ENCODE data around the gene GXYLT1. TPM values are rescaled to one million over a fixed set of nuclear protein-coding genes. Genes with fewer than 3 reads are reported as not detected.

GXYLT1 gene
- total and polyA plus RNA-seq, 2 of the 13 experiments (the other 11 are each of a cell fraction or from before 2014, with no cell fraction given) = 7.8 to 17.0 TPM

DNA sequence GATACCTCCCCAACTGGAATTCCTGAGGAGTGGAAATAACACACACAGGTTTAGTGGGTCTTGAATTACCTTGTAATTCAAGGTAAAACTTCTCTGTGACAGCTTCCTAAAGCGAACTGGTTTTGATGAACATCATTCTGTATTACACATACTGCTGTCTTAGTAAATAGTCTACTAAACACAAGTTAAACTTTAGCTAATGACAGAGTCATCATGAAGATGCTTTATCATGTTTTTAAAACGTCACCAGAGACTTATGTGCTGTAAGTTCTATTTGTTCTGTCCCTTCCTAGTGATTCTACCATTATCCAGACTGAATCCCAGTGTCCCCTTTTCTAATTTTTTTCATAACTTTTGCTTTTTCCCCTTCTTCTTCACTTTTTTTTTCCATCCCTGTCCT lies 11.6 kb upstream of the GXYLT1 start:
- no peak for ATAC-seq
- intact Hi-C loops (cut with micrococcal nuclease; ENCODE audit: unreplicated experiment) = no loop called here
- DNase-seq (ENCODE audit: low spot score) = no peak
- WGBS (ENCODE audit: low lambda C conversion rate) = 78% methylated on average over 2 of the region's 2 CpGs
- no peaks in the 10 kb centered on the region for H4K20me1 ChIP-seq (ENCODE audit: insufficient read depth, low read length)
- no peaks in the 10 kb centered on the region for H3K79me2 ChIP-seq (ENCODE audit: insufficient read depth, low read length)
- no TSS peak for BruUV-seq (replicated peaks)
- H3K4me3 ChIP-seq (replicated peaks in 1 of 3; ENCODE audit: insufficient read depth in 1 of 3, low read depth in 2 of 3, low read length in 3 of 3) = no peak overlapping the region
- no peak overlapping the region for H3K4me2 ChIP-seq (ENCODE audit: low read depth, low read length)
- in situ Hi-C loops (cut with HindIII; ENCODE audit: extremely low pct_ligation_motif_present, low pct_unique_long_range_greater_than_20kb) = no loop called here
- H3K27me3 ChIP-seq (ENCODE audit: control insufficient read depth in 1 of 2, insufficient read depth in 2 of 2, low read length in 2 of 2) = no peaks in the 10 kb centered on the region
- FAIRE-seq = no peak
- no peak overlapping the region for H3K27ac ChIP-seq (ENCODE audit: extremely low read length, insufficient read depth, low read length)
- H3K9me3 ChIP-seq (ENCODE audit: low read length) = no peaks in the 10 kb centered on the region
- no peaks in the 10 kb centered on the region for H3K4me1 ChIP-seq (ENCODE audit: insufficient read depth, low read length)
- H3K36me3 ChIP-seq (replicated peaks in 1 of 2; ENCODE audit: control insufficient read depth in 1 of 2, insufficient read depth in 2 of 2, low read length in 2 of 2) = peaks cover 0 to 10% of the 10 kb centered on the region in 2 experiments; a peak in 4 of 5 replicates
- no peak for TF ChIP-seq HOXD1 (CRISPR knock-in tag; IDR thresholded peaks at IDR 0.05)
- no peak for TF ChIP-seq ZNF234 (CRISPR knock-in tag; conservative IDR thresholded peaks at IDR 0.05)
- TF ChIP-seq, protein P1, sequence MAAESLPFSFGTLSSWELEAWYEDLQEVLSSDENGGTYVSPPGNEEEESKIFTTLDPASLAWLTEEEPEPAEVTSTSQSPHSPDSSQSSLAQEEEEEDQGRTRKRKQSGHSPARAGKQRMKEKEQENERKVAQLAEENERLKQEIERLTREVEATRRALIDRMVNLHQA (CRISPR knock-in tag; IDR thresholded peaks at IDR 0.05) = no peak
- TF ChIP-seq, protein P2, sequence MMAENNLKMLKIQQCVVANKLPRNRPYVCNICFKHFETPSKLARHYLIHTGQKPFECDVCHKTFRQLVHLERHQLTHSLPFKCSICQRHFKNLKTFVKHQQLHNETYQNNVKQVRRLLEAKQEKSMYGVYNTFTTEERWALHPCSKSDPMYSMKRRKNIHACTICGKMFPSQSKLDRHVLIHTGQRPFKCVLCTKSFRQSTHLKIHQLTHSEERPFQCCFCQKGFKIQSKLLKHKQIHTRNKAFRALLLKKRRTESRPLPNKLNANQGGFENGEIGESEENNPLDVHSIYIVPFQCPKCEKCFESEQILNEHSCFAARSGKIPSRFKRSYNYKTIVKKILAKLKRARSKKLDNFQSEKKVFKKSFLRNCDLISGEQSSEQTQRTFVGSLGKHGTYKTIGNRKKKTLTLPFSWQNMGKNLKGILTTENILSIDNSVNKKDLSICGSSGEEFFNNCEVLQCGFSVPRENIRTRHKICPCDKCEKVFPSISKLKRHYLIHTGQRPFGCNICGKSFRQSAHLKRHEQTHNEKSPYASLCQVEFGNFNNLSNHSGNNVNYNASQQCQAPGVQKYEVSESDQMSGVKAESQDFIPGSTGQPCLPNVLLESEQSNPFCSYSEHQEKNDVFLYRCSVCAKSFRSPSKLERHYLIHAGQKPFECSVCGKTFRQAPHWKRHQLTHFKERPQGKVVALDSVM (CRISPR knock-in tag; IDR thresholded peaks at IDR 0.05) = no peak
- TF ChIP-seq ZBTB8A (CRISPR knock-in tag; IDR thresholded peaks at IDR 0.05; ENCODE audit: borderline replicate concordance, low read depth) = no peak
- TF ChIP-seq TBX2 (CRISPR knock-in tag; IDR thresholded peaks at IDR 0.05; ENCODE audit: borderline replicate concordance) = no peak
- TF ChIP-seq, protein P3, sequence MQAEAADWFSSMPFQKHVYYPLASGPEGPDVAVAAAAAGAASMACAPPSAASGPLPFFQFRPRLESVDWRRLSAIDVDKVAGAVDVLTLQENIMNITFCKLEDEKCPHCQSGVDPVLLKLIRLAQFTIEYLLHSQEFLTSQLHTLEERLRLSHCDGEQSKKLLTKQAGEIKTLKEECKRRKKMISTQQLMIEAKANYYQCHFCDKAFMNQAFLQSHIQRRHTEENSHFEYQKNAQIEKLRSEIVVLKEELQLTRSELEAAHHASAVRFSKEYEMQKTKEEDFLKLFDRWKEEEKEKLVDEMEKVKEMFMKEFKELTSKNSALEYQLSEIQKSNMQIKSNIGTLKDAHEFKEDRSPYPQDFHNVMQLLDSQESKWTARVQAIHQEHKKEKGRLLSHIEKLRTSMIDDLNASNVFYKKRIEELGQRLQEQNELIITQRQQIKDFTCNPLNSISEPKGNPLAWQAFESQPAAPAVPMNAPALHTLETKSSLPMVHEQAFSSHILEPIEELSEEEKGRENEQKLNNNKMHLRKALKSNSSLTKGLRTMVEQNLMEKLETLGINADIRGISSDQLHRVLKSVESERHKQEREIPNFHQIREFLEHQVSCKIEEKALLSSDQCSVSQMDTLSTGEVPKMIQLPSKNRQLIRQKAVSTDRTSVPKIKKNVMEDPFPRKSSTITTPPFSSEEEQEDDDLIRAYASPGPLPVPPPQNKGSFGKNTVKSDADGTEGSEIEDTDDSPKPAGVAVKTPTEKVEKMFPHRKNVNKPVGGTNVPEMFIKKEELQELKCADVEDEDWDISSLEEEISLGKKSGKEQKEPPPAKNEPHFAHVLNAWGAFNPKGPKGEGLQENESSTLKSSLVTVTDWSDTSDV (CRISPR knock-in tag; IDR thresholded peaks at IDR 0.05) = no peak
- TF ChIP-seq ZNF3 (CRISPR knock-in tag; IDR thresholded peaks at IDR 0.05) = no peak
- TF ChIP-seq ISX (CRISPR knock-in tag; conservative IDR thresholded peaks at IDR 0.05) = no peak
- TF ChIP-seq ZNF432 (CRISPR knock-in tag; IDR thresholded peaks at IDR 0.05; ENCODE audit: borderline replicate concordance) = no peak
- TF ChIP-seq SETDB1 (CRISPR knock-in tag; IDR thresholded peaks at IDR 0.05; ENCODE audit: borderline replicate concordance) = no peak
- no peak for TF ChIP-seq TEAD2 (CRISPR knock-in tag; IDR thresholded peaks at IDR 0.05)
- TF ChIP-seq ELF3 (CRISPR knock-in tag; IDR thresholded peaks at IDR 0.05) = no peak
- TF ChIP-seq FOXA3 (CRISPR knock-in tag; IDR thresholded peaks at IDR 0.05) = no peak
- TF ChIP-seq SIN3A (IDR thresholded peaks at IDR 0.05; ENCODE audit: borderline replicate concordance, low read depth, low read length) = no peak
- TF ChIP-seq ZFP41 (CRISPR knock-in tag; IDR thresholded peaks at IDR 0.05; ENCODE audit: borderline replicate concordance) = no peak
- no peak for TF ChIP-seq KDM3A (CRISPR knock-in tag; IDR thresholded peaks at IDR 0.05; ENCODE audit: low read depth)
- TF ChIP-seq ZNF75D (CRISPR knock-in tag; IDR thresholded peaks at IDR 0.05; ENCODE audit: borderline replicate concordance) = no peak
- ChIA-PET POLR2A (no interaction called here), CTCF (ENCODE audit: low intra/inter-chr PET ratio, low total read pairs) (no interaction called here)
- no peak overlapping the region for H3K9ac ChIP-seq (ENCODE audit: insufficient read depth, low read depth, low read length)
- no peak overlapping the region for H2AFZ ChIP-seq (ENCODE audit: low read length)

All from HepG2 (cell line).